HG03521 (cell line): ENCODE data around the gene ADAM12.
"Not testable (repeated sequence)": the region's sequence is repeated elsewhere in the genome, so short reads cannot be mapped to it uniquely, and the experiment has no call there.

Experiments used
- ATAC-seq: cut with Tn5 transposase; IDR thresholded peaks from one replicate; pipeline ENCODE4 v1.9.1; 2021; ENCODE audit warnings: mild to moderate bottlenecking, moderate library complexity; ENCODE audit not compliant: unreplicated experiment

ADAM12 gene

DNA sequence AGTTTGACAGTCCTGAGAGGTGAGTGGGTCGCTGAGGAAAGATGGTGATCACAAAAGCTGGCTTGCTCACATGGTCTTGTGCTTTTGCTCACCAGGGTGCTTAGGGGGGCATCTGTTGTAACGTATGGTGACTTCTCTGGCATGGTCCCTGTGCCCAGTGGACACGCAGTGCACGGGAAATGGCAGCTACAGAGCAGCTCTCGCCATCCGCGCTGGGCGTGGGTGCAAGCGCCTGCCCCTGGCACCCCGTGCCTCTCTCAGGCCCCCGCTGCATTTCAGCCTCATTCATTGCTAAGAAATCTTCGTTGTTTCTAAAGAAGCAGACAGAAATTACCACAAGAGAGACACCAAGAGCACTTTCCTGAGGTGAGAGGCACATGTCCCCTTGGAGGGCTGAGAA lies 390.7 kb downstream of the ADAM12 start:
- no peak for ATAC-seq

DNA sequence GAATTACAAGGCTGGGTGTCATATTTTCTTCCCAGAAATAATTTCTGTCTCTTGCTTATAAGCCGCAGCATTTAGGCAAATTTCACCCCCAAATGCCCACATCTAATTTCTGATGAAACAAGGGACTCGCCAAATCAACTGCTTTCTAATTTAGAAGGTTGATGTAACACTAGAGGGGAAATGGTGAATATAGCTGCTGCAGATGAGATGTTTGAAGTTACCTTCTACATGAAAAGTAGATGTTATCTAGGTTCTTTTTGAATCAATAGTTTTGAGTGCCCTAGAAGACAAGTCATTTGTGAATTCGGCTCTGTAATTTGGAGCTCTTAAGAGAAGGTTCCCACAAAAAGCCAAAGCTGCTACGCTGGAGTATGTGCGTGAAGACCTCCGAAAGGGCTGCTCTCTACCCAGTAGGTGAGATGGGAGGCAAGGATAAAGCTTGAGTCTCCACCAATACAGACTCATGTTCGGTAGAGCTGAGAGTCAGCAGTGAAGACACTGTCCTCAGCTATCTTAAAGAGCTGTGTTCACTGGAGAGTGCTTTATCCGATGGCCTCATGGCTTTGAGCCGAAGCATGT lies 392.5 kb downstream of the ADAM12 start:
- no peak for ATAC-seq

DNA sequence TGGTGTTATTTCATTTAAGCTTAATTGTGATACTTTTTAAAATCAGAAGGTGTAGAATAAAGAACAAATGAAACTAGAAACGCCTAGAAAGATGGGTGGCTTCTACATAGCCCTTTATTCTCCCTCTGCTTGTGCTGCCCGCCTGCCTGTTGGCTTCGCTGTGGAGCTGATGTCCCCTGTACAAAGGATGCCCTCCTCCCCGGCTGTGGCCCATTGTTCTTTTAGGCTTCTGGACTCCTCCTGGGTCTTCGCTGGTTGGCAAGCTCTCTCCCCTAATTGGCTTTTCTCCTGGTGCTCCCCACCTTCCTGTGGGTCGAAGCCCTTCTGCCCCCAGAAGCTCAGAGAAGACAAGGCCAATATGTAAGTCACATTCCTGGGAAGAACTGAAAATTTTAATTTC lies 393.7 kb downstream of the ADAM12 start:
- ATAC-seq: no peak

DNA sequence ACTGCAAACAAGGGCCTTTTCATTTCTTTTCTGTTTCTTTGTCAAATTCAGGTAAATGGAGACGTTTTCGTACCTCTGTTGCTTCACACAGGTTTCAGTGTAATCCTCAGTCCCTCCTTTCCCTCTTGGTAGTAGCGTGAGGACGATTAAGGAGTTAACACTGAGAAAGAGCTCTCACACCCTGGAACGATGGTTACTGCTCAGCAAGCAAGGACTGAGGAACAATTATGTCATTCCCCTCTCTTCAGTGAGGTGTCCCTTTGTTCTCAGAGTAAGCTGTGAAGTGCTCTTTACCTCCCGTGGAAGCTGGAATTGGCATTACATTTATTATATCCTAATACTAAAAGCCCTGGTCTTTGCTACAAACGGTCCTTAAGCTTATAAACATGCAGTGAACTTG lies 396.0 kb downstream of the ADAM12 start:
- no peak for ATAC-seq

DNA sequence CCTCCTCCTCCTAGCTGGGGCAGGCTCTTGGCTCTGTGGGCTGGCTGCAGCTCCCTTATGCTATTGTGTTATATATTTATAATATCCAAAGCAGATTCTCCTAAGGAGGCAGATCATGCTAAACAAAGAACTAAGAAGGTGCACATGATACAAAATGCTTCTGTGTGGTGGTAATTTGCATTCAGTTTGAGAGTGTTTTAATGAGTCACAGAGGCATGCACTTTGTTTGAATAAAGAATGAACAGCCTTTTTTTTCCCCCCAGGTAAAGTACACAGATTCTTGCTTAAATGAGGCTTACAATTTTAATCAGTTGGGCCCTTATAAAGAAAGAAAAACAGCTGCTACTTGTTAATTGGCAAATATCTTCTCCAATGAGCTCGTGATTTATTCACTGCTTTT lies 396.9 kb downstream of the ADAM12 start:
- ATAC-seq: no peak

DNA sequence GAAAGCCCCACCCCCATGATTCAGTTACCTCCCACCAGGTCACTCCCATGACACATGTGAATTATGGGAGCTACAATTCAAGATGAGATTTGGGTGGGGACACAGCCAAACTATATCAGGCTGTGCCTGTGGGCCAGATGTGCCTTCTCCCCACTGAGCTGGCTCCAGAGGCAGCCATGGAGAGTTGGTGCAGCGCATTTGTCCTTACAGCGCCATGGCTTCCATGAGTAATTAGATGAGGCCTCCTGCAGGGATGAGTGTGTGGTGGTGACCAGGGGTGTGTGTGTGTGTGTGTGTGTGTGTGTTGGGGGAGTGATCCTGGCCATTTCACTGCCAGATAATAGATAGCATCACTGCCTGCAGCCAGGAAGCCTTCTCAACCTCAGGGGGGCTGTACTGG lies 397.3 kb downstream of the ADAM12 start:
- ATAC-seq: no peak

DNA sequence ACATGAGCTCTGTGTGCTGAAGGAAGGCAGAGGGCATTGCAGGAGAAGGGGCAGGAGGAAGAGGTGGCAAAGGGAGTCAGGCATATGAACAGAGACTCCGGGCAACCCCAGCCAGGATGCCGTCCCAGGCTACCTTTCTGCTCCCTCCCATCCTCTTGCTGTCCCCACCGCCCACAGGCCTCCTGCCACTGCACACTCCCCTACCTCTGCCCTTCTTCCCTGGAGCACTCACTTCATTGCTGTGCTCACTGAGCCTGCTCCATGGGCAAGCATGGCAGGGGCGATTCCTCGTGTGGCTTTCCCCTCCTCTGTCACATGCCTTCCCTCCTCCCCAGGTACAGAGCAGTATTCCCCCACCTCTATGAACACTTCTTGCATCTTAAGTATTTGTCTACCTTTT lies 398.5 kb downstream of the ADAM12 start:
- ATAC-seq: no peak

DNA sequence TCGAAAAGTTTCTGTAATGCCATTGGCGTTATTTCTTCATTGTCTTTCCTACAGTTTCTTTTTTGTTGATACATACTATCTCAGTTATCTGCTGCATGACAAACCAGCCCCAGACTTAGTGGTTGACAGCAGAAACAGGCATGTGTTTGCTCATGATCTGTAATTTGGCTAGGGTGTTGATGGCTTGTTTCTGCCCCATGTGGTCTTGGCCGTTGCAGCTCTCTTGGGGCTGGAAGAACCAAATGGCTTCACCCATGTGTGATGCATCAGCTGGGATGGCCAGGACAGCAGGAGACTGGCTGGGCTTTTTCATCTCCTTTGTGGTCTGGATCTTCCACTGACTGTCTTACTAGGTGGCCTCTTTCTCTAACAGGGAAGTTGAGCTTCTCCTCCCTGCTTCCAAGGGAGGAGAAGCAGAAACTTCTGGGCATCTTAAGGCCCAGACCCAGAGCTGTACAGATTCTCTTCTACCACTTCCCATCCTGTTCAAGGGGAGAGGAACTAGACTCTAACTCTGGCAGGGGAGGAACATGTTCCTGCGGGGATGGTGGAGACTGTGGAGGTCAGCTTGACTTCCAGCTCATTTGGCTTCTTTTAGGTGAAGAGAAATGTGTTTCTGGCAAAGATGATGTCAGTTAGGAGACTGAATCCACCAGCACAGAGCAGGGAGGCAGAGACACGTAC lies 402.6 kb downstream of the ADAM12 start:
- no peak for ATAC-seq

DNA sequence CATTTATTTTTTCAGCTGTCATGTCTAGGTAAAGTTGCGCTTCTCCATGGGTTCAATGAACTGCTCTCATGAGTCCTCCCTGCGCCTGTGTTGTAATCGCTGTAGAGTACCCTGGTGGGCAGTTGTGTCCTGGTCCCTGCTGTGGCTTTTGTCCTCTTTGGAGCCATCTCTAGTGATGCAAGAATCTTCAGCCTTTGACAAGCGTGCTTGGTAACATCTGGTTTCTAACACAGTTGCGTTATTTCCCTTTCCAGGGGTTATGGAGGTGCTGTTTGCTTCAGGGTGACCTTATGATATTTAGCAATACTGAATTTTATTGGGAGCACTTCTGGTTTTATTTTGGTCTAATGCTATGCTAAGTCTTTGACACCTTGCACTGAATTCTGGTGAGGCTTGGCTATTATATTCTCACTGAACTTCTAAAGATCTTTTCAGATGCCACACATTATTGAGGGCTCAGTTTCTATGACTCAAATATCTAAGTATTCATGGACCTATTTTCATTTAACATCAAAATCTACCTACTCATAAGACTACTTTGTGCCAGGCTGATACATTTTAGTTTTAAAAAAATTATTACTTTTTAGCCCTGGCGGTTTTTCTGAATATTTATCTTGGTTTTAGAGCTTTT lies 403.3 kb downstream of the ADAM12 start:
- no peak for ATAC-seq

DNA sequence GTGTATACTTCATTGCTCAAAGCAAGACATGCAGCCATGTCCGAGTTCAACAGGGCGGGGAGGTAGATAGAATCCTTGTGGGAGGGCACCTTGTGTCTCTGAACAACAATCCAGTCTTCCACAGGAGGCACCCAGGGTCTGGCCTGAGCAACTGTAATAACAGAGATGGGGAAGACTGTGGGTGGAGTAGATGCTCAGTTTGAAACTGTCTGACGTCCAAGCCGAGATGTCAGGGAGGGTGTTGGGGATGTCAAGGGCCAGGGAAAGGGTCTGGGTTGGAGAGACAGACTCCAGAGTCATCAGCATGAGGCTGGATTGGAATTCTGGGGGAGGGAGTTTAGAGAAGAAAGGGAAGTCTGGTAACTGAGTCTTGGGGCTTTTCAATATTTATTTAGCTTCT lies 403.9 kb downstream of the ADAM12 start:
- ATAC-seq: no peak

DNA sequence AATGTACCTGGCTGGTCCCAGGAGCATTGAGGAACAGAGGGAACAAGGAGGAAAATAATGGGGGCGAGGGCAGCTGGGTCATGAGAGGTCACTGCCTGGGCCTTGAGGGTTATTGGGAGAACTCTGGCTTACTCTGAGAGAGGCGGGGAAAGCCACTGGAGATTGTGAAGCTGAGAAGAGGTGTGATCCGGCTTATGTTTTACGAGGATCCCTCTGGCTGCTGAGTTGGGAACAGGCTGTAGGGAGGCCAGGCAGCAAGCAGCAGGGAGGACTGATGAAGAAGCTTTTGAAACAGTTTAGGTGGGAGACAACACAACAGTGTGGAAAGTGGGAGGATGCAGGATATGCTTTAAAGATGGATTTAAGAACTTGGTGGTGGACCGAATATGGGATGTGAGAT lies 404.6 kb downstream of the ADAM12 start:
- no peak for ATAC-seq

DNA sequence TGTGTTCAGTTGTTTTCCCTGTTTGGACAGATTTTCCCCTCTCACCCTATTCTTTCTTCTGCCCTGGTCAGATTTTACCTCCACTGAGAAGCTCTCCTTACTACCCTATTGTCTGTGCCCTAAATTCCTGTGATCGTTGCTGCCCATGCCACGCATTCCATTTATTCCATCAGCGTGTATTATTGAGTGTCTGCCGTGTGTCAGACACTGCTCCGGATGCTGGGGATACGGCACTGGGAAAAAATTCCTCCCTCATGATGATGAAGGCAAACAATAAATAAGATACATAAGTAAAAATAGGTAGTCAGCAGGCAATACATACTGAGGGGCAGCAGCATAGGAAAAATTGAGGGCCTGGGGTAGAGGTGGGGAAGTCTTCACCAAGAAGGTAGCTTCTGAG lies 405.1 kb downstream of the ADAM12 start:
- no peak for ATAC-seq

DNA sequence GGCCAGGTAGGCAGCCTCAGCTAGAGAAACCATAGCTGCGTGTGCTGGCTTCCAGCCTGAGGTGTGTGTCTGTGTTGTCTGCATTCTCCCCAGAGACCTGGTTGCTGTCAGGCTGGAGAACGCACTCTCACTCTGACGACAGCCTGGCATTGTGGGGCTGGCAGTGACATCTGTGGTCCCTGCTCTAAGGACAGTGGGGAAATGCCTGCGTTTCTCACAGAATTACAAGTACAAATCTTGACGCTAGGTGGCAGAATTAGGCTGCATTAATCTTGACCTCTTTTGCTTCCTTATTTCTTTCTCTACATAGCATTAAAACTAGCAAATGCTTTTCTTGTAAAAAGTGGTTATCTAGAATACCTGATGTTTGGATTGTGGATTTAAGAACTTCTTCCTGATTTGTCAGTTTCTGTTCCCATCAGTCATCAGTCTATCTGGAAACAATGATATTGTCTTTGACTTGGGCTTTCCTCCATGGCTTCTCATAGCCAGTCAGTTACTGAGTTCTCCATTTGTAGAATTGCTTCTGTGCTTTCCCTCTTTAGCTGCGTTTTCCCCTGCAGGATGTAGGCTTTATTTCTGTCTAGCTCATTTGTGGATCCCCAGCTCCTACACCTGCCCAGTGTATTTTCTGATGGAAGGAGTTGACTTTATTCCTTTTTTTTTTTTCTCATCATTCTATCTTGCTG lies 405.9 kb downstream of the ADAM12 start:
- no peak for ATAC-seq

DNA sequence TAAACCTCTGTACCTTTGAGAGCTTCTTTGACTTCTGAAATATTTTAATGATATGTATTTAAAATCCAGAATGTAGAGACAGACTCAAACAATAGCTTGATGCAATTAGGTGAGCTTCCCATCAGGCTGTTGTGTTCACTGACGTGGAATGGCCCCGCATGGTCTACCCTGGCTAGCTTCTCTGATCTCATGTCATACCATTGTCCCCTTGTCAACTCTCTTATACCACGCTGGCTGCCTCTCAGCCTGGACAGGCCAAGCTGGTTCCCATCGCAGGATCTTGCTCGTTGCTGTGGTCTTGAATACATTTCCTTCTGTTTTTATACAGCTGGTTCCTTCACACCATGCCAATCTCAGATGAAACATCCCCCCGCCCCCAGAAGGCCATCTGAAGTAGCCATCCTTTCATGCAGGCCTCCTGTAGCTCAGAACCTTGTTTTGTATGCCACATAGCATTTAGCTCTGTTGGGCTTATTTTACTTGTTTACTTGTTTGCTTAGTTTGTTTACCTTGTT lies 407.7 kb downstream of the ADAM12 start:
- ATAC-seq: no peak

DNA sequence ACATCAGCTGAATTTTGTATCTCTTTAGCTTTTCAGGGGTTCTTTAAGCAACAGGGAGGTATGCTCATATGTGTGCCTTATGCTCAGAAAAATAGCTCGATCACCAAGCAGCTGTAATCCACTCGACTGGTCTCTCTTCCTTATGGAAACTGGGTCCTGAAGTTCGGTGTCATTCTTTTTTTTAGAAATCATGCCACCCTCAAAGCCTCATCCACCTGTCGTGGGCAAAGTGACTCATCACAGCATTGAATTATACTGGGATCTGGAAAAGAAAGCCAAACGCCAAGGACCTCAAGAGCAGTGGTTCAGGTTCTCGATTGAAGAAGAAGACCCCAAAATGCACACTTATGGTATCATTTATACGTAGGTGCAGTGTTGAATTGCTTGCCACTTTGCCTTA lies 408.3 kb downstream of the ADAM12 start:
- ATAC-seq: no peak

DNA sequence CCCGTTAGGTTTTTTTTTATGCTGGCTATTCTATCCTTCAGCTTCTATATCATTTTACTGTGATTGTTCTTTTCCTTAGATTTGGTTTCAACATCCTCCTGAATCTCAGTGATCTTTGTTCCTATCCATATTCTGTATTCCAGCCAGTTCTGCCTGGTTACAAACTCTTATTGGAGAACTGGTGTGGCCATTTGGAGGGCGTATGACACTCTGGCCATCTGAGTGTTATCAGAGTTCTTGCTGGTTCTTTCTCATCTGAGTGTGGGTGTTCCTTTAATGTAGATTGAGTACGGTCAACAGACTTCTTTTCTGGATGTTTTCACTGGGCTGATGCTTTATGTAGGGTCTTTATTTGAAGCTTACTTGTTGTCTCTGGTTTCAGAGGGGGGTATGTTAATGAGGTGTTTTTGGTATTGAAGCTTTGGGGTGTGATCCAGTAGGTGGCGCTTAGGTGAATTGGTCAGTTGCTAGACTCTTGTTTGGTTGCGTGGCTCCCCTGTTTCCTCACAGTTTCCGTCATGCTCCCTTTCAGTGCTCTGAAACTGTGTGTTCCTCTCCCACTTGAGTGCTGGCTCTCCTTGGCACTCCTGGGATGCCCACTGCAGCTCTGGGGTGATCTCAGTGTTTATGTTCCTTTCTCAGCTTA lies 411.2 kb downstream of the ADAM12 start:
- ATAC-seq: no peak

DNA sequence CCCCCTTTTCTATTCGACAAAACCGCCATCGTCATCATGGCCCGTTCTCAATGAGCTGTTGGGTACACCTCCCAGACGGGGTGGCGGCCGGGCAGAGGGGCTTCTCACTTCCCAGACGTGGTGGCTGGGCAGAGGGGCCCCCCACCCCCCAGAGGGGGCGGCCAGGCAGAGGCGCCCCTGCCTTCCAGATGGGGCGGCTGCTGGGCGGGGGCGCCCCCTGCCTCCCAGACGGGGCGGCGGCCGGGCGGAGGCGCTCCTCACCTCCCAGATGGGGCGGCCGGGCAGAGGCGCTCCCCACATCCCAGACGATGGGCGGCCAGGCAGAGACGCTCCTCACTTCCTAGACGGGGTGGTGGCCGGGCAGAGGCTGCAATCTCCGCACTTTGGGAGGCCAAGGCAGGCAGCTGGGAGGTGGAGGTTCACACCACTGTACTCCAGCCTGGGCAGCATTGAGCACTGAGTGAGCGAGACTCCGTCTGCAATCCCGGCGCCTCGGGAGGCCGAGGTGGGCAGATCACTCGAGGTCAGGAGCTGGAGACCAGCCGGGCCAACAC lies 418.1 kb downstream of the ADAM12 start:
- not testable (repeated sequence) for ATAC-seq

DNA sequence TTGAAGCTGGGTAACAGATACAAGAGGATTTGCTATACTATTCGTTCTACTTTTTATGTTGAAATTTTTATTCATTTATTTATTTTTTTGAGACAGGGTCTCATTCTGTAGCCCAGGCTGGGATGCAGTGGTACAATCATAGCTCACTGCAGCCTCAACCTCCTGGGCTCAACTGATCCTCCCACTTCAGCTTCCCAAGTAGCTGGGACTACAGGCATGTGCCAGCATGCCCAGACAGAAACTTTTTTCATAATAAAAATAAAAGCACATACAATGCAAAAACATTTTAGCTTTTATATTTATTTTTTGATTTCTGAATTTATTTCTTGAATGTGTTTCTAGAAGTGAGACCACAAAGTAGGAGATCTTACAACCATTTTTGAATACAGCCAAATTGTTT lies 420.7 kb downstream of the ADAM12 start:
- no peak for ATAC-seq

DNA sequence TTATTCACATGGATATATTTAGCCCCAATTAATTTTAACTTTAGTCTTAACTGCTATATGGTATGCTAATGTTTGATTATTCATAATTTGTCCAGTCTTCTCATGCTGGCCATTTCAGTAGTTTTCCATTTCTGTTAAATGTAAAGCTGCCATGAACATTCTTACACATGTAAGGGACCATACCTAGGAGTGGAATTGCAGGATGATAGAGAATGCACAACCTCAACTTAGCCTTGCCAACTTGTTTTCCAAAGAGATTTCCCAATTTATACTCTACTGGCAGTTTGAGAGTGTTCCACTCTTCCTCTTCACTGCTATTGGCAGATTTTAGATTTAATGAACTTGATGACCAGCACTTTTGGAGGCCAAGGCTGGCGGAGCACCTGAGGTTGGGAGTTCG lies 423.7 kb downstream of the ADAM12 start:
- ATAC-seq: no peak
